ENCODE measurements around the gene ZFHX3. TPM values are rescaled to one million over a fixed set of nuclear protein-coding genes. Genes with fewer than 3 reads are reported as not detected.

The ZFHX3 gene
- total and polyA plus RNA-seq, 3 donors from 2014 or later: 3.3 to 19.9 (median 15.7) TPM

DNA sequence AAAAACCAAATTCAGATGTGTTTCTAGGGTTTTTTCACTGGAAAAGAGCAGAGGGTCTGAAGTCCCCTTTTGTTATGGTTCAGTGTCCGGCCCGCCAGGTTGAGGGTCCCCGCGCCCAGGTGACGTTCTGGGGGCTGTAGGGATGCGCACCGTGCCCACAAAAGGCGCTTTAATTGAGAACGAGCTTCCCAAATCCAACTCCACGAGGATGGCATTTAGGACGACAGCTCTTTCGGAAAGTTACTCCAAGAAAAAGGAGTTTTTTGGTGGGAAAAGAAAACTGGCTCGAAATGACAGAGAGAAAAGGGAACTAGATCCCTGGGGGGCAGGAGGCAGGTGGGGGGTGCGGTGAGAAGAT is 15.9 kb upstream of the ZFHX3 start:
- DNase-seq: no peak
- Histone ChIP-seq H3K27me3 (no peaks in the 10 kb centered on the region), H3K36me3 (ENCODE audit: low read depth, missing control alignments) (no peaks in the 10 kb centered on the region), H3K27ac (peak overlapping the region in 1 of 2 donors; percentile 15), H3K4me3 (no peak overlapping the region), H3K9me3 (no peaks in the 10 kb centered on the region), H3K4me1 (peaks cover 12% of the 10 kb centered on the region)
- intact Hi-C loops (cut with DNase I; ENCODE audit: low total_unique reads): no loop called here
- 19 to 37% methylated on average over 14 of the region's 14 CpGs for WGBS, 2 donors
- TF ChIP-seq, protein P1, sequence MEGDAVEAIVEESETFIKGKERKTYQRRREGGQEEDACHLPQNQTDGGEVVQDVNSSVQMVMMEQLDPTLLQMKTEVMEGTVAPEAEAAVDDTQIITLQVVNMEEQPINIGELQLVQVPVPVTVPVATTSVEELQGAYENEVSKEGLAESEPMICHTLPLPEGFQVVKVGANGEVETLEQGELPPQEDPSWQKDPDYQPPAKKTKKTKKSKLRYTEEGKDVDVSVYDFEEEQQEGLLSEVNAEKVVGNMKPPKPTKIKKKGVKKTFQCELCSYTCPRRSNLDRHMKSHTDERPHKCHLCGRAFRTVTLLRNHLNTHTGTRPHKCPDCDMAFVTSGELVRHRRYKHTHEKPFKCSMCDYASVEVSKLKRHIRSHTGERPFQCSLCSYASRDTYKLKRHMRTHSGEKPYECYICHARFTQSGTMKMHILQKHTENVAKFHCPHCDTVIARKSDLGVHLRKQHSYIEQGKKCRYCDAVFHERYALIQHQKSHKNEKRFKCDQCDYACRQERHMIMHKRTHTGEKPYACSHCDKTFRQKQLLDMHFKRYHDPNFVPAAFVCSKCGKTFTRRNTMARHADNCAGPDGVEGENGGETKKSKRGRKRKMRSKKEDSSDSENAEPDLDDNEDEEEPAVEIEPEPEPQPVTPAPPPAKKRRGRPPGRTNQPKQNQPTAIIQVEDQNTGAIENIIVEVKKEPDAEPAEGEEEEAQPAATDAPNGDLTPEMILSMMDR (IDR thresholded peaks at IDR 0.05): no peak
- no peak for TF ChIP-seq POLR2A (IDR thresholded peaks at IDR 0.05)

DNA sequence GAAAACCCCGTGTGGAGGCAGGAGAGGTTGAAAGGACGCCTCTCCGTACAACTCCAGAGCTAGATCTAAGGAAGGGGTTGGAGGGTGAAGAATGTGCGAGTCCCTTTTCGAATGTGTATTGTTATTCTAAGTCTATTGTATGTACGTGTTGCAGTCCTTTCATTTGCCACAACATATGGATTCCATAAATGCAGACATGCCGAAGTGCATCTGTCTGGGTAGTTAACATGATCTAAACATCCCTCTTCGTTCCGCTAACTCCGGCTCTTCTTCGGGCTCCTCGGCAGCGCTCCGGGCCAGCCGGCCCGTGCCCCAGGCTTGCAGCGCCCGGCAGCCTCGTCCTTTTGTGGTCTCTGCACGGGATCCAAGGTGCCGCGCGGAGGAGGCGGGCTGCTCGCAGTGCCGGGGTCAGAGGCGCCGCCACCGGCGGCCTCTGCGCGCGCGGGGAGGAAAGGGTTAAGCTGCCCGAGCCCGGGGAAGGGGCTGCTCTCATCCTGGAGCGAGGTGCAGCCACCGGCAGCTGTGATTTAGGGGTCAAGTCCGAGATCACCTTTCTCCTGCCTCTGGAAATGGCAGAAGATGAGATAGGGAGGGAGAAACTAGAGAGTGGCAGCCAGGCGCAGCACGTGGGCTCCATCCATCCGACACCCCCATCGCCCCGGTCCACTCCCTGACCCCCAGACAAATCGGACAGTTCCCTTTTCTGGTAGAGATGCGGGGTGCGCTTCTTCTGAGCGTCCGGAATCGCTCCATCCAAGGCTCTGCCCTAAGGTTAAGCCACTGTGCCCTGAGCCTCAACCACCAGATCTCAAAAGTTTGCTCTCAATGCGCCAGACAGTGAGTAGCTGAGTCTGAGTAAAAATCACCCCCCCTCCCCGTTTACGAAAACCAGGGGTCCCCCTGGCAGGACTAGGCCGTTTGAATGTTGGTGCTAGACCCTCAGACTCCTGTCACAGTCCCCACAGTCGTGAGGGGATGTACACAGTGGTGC is 15.1 kb upstream of the ZFHX3 start:
- H3K27me3 ChIP-seq: no peaks in the 10 kb centered on the region
- no peaks in the 10 kb centered on the region for H3K9me3 ChIP-seq
- TF ChIP-seq POLR2A (IDR thresholded peaks at IDR 0.05): no peak
- TF ChIP-seq, protein P1 (IDR thresholded peaks at IDR 0.05): no peak
- H3K36me3 ChIP-seq (ENCODE audit: low read depth, missing control alignments): no peaks in the 10 kb centered on the region
- H3K4me3 ChIP-seq: no peak overlapping the region
- WGBS, 2 donors: 37 to 44% methylated on average over 51 to 55 of the region's 55 CpGs
- no peak for DNase-seq
- intact Hi-C loops (cut with DNase I; ENCODE audit: low total_unique reads): no loop called here
- H3K27ac ChIP-seq: no peak overlapping the region
- peaks cover 12% of the 10 kb centered on the region for H3K4me1 ChIP-seq

DNA sequence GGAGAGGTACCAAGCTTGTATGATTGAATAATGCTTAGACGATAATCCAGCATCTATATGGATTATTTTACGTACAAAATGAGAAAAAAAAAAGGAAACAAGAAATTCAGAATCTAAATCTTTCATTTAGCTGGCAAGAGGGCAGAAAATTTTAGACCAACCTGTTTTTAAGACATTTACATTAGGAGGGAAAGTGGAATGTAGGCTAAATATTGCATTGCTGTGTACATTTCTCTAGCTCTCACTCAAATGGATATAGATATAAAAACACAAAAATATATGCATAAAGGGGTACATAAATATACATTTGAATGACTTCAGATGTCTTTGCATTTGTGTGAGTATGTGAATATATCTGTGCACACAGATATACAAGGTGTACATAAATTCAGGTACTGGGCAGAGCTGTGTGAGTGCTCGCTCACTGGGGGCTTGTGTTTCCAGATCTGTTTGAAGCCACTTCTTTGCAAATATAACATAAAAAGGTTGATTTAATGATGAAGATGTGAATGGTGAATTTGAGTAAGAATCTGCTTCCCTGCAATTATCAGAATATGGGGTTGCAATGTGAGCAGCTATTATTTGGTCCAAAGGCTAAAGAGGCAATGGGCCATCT is 14.2 kb upstream of the ZFHX3 start:
- WGBS, 2 donors: 78 to 90% methylated on average over 3 of the region's 3 CpGs
- H3K9me3 ChIP-seq: no peaks in the 10 kb centered on the region
- no peaks in the 10 kb centered on the region for H3K36me3 ChIP-seq (ENCODE audit: low read depth, missing control alignments)
- intact Hi-C loops (cut with DNase I; ENCODE audit: low total_unique reads): no loop called here
- no peaks in the 10 kb centered on the region for H3K27me3 ChIP-seq
- peaks cover 12% of the 10 kb centered on the region for H3K4me1 ChIP-seq
- no peak overlapping the region for H3K4me3 ChIP-seq
- H3K27ac ChIP-seq: no peak overlapping the region
- no peak for TF ChIP-seq POLR2A (IDR thresholded peaks at IDR 0.05)
- TF ChIP-seq, protein P1 (IDR thresholded peaks at IDR 0.05): no peak
- no peak for DNase-seq

DNA sequence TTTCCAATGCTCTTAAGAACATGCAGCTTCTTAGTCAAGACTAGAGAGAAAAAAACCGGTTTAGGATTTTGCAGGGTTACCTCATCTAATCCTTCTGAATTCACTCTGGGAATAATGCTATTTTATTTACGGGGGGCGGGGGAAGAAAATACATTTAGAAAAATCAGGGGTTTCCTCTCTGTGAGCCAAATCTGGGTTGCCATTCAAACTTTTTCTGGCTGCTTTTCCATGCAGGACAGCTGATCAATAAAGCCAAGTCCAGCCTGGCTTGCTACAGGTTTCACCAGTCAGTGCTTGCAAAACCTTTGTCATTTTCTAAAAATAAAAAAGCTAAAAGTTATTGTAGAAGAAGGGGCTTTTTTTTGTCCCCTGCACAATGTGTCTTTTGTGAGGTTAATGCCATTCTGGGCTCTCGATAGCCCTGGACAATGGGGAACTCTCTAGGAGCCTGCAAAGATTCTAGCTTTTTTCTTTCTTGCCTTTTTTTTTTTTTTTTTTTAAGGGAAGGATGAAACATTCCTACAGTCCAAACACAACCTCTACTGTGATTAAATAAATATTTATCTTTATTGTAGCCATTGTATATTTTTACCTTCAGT is 13.1 kb upstream of the ZFHX3 start:
- no peaks in the 10 kb centered on the region for H3K27me3 ChIP-seq
- H3K36me3 ChIP-seq (ENCODE audit: low read depth, missing control alignments): no peaks in the 10 kb centered on the region
- no peak overlapping the region for H3K27ac ChIP-seq
- intact Hi-C loops (cut with DNase I; ENCODE audit: low total_unique reads): no loop called here
- peaks cover 12% of the 10 kb centered on the region for H3K4me1 ChIP-seq
- no peaks in the 10 kb centered on the region for H3K9me3 ChIP-seq
- H3K4me3 ChIP-seq: no peak overlapping the region
- DNase-seq: no peak
- 76 to 79% methylated on average over 4 of the region's 4 CpGs for WGBS, 2 donors
- no peak for TF ChIP-seq POLR2A (IDR thresholded peaks at IDR 0.05)
- TF ChIP-seq, protein P1 (IDR thresholded peaks at IDR 0.05): no peak

All from testis (tissue), 3 donors.